KG1 (cell line): ENCODE measurements around the gene ADAMTS10.
"Not testable (repeated sequence)": the region's sequence is repeated elsewhere in the genome, so short reads cannot be mapped to it uniquely, and the experiment has no call there.

ENCODE experiments used
- DNase-seq: peaks from one replicate; lab custom pipeline; 2025; lab: John Stamatoyannopoulos, UW

ADAMTS10 gene

GRCh38 chr19:8626842-8627241 lies 16.3 kb upstream of the ADAMTS10 start:
- no peak for DNase-seq

GRCh38 chr19:8622886-8623285 lies 12.4 kb upstream of the ADAMTS10 start:
- DNase-seq, result not testable (repeated sequence)

GRCh38 chr19:8618751-8619150 lies 8.2 kb upstream of the ADAMTS10 start:
- DNase-seq, result no peak

- DNase-seq, result no peak
These were observed 7.5 kb upstream of the ADAMTS10 start for GRCh38 chr19:8617984-8618383.

GRCh38 chr19:8617325-8617724 lies 6.8 kb upstream of the ADAMTS10 start:
- DNase-seq, result not testable (repeated sequence)

- no peak for DNase-seq
These were observed 6.3 kb upstream of the ADAMTS10 start for GRCh38 chr19:8616861-8617260.

GRCh38 chr19:8615813-8616596 lies 5.5 kb upstream of the ADAMTS10 start:
- DNase-seq, result peak; percentile 53

- DNase-seq, result no peak
These were observed 4.5 kb upstream of the ADAMTS10 start for GRCh38 chr19:8615024-8615423.

GRCh38 chr19:8614455-8614854 lies 3.9 kb upstream of the ADAMTS10 start:
- no peak for DNase-seq

GRCh38 chr19:8612807-8613171 lies 2.3 kb upstream of the ADAMTS10 start:
- DNase-seq, result no peak

- no peak for DNase-seq
These were observed 1.6 kb upstream of the ADAMTS10 start for GRCh38 chr19:8611877-8612806.

GRCh38 chr19:8611391-8611876 lies 919 bp upstream of the ADAMTS10 start:
- no peak for DNase-seq

GRCh38 chr19:8610936-8611300 lies 403 bp upstream of the ADAMTS10 start:
- DNase-seq, result no peak

- peak; percentile 86 for DNase-seq
These were observed 1.1 kb downstream of the ADAMTS10 start for GRCh38 chr19:8609279-8610040.

- DNase-seq, result no peak
These were observed 1.6 kb downstream of the ADAMTS10 start for GRCh38 chr19:8608941-8609278.

- DNase-seq, result no peak
These were observed 3.1 kb downstream of the ADAMTS10 start for GRCh38 chr19:8607386-8607785.

GRCh38 chr19:8605514-8605913 lies 5.0 kb downstream of the ADAMTS10 start:
- no peak for DNase-seq

- DNase-seq, result no peak
These were observed 8.7 kb downstream of the ADAMTS10 start for GRCh38 chr19:8601796-8602195.

- no peak for DNase-seq
These were observed 9.7 kb downstream of the ADAMTS10 start for GRCh38 chr19:8600816-8601215.

- no peak for DNase-seq
These were observed 10.5 kb downstream of the ADAMTS10 start for GRCh38 chr19:8600064-8600463.

GRCh38 chr19:8596168-8596567 lies 14.3 kb downstream of the ADAMTS10 start:
- DNase-seq, result no peak

GRCh38 chr19:8595651-8596050 lies 14.9 kb downstream of the ADAMTS10 start:
- DNase-seq, result no peak
